ENCODE results near the gene HNRNPC.

HNRNPC gene

DNA sequence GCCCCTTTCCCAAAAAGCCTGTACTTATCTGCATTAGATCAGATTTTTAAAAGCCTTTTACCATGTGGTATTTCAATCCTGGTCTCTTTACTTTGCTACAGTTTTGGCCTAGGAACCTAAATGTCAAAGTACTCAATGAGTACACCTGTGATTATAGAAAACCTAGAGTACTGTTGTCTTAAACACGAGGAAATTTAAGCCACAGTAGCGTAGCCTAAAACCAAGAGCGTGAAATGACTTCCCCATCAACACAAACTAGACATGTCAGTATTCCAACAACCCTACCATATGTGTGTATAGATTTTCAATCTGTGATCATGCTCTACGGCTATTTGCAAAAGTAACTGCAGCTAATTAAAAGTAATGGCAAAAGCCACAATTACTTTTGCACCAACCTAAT lies 60.7 kb downstream of the HNRNPC start:
- no peak for DNase-seq

DNA sequence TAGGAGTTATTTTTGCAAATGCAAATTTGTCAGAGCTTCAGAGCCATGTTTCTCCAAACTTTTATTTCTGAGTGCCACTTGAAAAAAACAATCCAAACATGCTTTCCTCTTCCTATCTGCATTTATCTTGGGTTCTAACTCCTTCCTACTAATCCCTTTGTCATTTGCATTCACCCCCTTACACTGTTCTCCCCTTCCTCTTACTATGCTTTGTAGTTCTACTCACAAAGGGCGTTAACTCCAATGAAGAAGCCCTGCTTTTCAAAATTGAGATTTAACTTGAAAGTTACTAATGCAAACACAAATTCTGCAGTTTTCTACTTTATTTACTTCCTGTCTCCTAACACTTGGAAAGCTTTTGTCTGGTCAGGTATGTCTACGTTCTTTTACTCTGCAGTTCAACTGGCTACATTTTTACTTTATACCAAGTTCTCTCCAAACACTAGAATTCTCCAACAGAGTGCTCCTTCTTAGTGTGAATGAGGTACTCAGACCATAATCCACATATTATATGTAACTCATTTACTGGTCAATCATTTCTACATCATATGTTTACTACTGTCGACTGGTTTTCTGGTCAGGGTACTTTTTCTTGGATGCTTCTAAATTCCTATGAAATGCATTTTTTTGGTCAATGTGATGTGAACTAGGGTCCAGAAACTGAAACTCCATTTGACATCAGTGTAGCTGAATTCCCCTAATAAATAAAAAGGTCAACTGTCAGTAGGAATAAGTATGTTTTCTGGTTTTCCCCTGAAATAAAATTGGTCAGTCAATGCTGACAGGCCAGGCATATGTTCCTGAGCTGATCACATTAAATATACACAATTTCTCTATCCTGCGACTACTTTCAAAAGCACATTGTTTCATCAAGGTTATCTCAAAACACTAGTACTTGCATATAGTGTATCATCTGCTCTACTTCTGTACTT lies 62.2 kb downstream of the HNRNPC start:
- DNase-seq, result no peak

DNA sequence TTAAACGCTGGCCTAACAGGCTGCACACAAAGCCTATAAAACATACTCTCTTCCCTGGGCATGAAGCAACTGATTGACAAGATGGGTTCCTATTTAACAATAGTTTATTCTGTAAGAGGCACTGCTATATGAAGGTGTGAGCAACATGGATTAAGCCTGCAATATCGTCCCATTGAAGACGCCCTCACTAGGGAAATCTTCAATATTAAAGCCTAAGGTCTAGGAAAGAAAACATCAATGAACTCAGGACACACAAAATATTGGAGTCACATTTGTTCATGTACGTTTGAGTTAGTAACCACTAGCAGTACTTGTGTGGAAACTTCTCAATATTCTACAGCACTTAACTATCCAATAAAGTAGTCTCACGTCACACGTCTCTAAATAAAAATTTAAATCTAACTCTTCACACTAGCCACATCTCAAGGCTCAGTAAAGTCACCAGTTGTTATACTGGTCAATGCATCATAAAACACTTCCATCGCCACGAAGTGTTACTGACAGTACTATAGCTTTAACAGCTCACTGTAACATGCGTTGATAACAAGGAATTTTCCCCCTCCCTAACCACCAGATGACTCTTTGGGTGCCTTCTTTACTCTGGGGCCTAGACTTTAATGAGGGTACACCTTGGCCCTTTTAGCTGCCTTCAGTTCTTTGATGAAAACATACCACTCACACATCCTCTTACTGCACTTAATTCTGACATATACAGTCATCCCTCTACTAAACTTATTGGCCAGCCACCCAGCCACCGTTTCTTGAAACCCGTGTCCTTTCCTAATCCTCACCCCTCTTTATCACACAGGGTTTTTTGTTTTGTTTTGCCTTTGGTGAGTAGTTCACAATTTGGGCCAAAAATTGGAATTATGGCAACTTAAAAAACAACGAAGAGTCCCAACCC lies 63.3 kb downstream of the HNRNPC start:
- DNase-seq, result no peak

GRCh38 chr14:21205026-21205677 lies 64.1 kb downstream of the HNRNPC start:
- DNase-seq, result no peak

DNA sequence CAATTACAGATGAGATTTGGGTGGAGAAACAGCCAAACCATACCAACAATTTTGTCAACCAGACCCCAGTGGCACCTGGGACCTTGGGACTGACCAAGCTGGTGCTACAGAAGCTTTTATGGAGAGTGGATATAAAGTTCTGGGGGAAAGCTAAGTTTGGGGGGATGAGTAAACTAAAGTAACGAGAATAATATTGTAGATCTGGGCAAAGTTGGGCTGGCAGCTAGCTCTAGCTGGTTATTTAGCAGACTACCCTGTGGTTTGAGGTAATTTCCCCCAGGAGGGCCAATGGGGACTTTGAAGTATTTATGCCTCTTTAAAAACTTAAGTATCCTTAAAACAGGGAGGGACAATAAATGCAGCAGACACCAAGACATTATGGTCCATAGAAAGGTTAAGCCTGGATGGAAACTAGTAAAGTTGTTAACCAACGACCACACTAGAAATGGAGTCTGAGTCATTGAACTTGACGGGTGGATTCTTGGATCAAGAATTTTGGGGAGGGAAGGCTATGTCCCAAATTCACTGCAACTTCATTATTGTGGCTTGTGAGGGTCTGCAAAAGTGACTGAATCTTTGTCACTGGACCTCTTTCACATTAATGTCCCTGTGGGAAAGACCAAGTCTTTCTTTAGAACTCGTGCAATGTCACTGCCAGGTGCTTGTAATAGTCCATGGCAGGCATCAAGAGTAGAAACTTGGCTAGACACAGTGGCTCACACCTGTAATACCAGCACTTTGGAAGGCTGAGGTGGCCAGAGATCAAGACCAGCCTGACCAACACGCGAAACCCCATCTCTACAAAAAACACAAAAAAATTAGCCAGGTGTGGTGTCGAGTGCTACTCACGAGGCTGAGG lies 64.8 kb downstream of the HNRNPC start:
- DNase-seq, result no peak

- DNase-seq, result no peak
Measured at GRCh38 chr14:21203470-21204166, 65.6 kb downstream of the HNRNPC start.

DNA sequence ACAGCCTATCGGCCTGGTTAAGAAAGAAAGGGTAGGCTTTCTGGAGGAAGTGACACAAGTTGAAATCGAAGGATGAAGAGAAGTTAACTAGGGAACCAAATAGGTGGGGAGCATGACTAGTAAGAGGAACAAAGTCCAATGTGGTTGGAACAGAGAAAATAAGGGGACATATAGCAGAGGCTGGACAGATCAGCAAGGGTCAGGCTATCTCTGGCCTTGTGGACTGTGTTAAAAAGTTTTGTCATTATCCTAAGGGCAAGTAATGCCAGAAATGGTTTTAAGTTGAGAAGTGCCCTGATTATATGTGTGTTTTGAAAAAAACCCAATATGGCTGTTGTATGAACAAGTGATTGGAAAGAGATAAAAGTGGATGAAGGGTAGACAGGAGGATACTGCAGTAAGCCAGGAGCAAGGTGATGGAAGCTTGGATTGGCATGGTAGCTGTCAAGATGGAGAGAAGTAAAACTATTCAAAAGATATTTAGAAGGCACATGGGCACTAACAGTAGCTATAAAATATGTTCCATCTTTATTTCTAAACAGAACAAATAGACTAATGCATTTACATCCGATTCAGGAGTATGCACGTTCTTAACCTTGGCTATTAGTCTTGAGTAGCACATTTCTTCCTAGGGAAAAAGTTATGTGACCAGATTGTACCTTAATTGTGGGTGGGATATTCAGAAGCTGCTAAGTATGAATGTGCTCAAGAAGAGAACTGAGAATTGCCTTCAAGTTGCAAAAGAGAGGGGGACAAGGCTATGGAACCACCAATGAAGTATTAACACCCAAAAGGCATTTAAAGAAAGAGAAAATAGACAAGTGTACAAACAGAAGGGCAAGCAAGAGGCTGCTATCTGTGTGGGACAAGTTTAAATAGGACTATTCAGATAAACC lies 66.5 kb downstream of the HNRNPC start:
- no peak for DNase-seq

DNA sequence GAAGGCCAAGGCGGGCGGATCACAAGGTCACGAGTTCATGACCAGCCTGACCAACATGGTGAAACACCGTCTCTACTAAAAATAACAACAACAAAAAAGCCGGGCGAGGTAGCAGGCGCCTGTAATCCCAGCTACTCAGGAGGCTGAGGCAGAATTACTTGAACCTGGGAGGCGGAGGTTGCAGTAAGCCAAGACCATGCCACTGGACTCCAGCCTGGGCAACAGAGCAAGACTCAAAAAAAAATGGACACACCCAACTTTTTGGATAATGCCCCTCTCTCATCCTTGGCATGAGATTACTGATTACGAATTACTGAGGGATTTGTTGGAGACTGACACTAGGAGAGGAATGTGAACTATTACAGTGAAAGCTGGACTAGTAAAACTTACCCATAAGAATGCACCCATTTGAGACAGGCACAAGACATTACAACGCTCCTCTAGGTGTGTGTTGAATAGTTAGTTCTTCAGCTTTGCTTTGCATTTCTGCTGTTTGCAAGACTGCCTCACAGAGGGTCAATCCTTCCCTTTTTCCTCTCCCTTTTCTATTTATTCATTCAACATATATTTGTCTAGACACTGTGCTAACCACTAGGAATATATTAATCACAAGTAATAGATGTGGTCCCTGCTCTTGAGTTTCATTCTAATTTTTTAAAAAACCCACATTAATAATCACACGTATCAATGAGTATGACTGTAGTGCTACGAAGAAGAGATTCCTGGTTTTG lies 67.3 kb downstream of the HNRNPC start:
- DNase-seq, result no peak

DNA sequence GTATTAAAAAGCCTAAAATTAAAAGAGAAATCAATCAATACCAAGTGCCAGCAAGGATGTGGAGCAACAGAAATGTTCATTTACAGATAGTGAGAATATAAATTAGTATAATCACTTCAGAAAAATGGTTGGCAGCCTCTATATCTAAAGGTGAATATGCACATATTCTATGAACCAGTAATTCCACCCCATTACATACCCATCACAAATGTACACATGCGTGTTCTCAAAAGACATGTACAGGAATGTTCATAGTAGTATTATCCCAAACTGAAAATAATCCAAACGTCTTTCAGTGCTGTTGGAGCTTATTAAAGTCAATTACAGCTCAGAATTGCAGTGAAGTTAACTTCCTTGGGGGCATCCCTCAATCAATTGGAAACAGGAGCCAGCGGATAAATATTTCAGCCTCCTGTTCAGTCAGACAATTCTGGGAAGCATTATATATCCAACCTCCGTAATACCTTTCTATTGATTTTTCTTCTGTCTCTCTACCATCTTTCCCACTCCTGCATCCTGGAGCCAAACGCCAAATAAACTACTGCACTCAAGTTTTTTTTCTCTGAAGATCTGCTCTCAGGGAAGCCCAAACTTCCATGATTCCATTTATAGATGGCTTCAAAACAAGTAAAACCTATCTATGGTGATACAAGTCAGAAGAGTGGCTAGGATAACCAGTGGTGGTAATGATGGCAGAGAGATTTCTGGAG lies 68.3 kb downstream of the HNRNPC start:
- no peak for DNase-seq

DNA sequence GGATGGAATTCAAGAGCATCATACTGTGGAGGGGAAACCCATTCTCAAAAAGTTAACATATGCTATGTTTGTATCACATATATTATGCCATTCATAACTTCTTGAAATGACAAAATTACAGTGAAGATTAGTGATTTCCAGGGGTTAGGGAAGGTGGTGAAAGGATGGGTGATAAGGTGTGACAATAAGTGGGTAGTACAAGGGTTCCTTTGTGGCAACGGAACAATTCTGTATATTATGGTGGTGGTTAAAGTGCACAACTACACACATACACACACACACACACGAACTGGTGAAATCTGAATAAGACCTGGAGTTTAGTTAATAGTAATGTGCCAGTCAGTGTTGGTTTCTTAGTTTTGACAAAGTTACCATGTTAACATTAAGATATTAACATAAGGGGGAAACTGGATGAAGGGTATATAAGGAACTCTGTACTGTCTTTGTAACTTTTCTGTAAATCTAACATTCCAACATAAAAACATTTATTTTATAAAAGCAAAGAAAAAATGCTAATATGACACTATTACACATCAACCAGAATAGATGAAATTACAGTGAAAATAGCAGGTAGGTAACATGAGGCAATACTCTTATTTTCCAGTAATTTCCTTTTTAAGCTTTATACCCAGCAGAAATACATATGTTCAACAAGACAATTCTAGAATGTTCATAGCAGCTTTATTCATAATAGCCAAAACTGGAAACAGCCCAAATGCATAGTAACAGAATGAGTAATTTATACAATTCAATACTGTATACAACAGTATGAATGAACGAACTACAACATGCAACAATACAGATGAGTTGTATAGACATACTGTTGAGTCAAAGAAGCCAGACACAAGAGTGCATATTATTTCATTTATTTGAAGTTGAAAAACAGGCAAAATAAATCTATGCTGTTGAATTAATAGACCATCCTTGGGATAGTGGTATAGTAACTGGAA lies 69.4 kb downstream of the HNRNPC start:
- no peak for DNase-seq

- no peak for DNase-seq
Measured at GRCh38 chr14:21197418-21198205, 71.6 kb downstream of the HNRNPC start.

GRCh38 chr14:21194597-21194996 lies 74.6 kb downstream of the HNRNPC start:
- no peak for DNase-seq

DNA sequence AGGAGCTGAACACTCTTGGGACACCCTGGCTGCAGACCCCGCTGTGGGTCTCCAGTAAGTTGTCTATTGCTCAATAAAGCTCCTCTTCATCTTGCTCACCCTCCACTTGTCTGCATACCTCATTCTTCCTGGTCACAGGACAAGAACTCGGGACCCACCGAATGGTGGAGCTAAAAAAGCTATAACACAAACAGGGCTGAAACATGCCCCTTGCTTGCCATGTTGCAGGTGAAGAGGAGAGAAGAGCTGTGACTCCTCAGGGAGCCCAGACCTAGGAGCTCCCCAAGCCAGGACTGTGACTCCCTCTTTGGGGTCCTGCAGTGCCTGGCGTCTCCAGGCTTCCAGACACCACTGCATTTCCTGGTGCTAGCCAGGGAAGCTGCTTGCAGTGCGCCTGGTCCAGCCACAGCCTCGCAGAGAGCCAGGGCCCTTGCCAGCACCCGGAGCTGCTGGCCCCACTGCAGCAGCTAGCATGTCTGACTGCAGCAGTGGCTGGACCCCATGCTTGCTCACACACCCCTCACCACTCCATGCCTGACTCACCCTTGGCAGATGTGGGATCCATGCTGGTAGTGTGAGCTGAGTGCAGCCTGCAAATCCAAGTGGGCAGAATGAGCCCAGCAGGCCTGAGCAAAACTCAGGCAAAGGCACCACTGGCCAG lies 76.2 kb downstream of the HNRNPC start:
- no peak for DNase-seq

DNA sequence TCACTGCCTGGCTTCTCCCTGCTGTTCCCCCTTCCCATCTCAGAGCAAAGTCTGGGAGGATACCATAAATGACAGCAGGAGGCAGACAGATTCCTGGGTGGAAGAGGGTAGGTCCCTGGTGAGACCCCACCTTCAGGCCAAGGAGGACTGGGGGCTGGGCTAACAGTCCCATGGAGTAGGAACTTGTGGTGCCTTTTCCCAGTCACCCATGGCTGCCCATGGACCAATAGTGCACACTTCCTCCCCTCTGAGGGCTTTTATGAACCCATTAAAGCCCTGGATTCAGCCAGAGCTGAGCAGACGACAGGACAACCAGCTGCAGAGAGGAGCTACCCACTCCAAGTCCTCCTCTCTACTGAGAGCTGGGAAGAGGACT lies 76.8 kb downstream of the HNRNPC start:
- DNase-seq, result no peak

GRCh38 chr14:21191809-21192446 lies 77.3 kb downstream of the HNRNPC start:
- DNase-seq, result peak; percentile 39

DNA sequence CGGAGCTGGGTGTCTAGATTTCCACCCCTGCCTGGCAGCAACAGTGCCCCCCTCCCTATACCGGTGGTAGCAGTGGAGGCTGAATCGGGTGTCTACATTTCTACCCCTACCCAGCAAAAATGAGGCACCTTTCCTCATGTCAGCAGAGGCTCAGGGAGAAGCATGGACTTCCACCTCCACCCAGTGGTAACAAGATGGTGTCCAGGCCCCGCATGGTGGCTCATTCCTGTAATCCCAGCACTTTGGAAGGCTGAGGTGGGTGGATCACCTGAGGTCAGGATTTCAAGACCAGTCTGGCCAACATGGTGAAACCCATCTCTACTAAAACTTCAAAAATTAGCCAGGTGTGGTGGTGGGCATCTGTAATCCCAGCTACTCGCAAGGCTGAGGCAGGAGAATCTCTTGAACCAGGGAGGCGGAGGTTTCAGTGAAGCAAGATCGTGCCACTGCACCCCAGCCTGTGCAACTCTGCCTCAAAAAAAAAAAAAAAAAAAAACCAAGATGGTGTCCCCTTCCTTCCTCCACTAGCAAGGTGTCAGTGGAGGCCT lies 77.9 kb downstream of the HNRNPC start:
- DNase-seq, result no peak
